MG63 (cell line): Measurements from ENCODE around the gene PRR23E. TPM values are rescaled to one million over a fixed set of nuclear protein-coding genes. Genes with fewer than 3 reads are reported as not detected.

Experiments
- DNase-seq: peaks from one replicate; pipeline ENCODE4 v3.0.0-alpha.2; 2020
- H3K27me3 ChIP-seq: fragments of 250-450 bp; sonication (Bioruptor Pico); 2 replicates; pipeline ENCODE4 v1.5.1; 2020; ENCODE audit warnings: mild to moderate bottlenecking, moderate library complexity
- H3K36me3 ChIP-seq: fragments of 250-450 bp; sonication (Bioruptor Pico); 2 replicates; pipeline ENCODE4 v1.5.1; 2020; ENCODE audit warnings: mild to moderate bottlenecking, moderate library complexity
- H3K4me3 ChIP-seq: fragments of 250-450 bp; sonication (Bioruptor Pico); 2 replicates; pipeline ENCODE4 v1.5.1; 2020; ENCODE audit warnings: mild to moderate bottlenecking, moderate library complexity
- H3K9me3 ChIP-seq: fragments of 250-450 bp; sonication (Bioruptor Pico); 2 replicates; pipeline ENCODE4 v1.5.1; 2020; ENCODE audit warnings: mild to moderate bottlenecking, moderate library complexity
- total RNA-seq: library from RNA; depleted of rRNA; stranded (reverse); fragments of >200 nt; shearing (Covaris generic); gene quantifications from 2 replicates; pipeline ENCODE4 v1.2.3, GENCODE V29; 2014; ENCODE audit warnings: low replicate concordance; rRNA removed

Gene PRR23E
- total RNA-seq: not detected in 2 replicates

- peaks cover 3% of the 10 kb centered on the region; the same call in 1 of the 2 replicates for H3K9me3 ChIP-seq
- H3K36me3 ChIP-seq: no peaks in the 10 kb centered on the region
- H3K4me3 ChIP-seq: no peak within 1 kb of the TSS
- DNase-seq: no peak
- H3K27me3 ChIP-seq: no peaks in the 10 kb centered on the region
Measured at GRCh38 chr3:127192576-127193232, at the start of gene PRR23E. TSS of gene PRR23E (plus strand) at chr3:127193131. CDS start at chr3:127196686, 3,555 bp downstream.

GRCh38 chr3:127143172-127143571 lies 49.8 kb upstream of the PRR23E start:
- no peaks in the 10 kb centered on the region for H3K9me3 ChIP-seq
- H3K36me3 ChIP-seq: no peaks in the 10 kb centered on the region
- no peak overlapping the region for H3K4me3 ChIP-seq
- DNase-seq: no peak
- H3K27me3 ChIP-seq: no peaks in the 10 kb centered on the region

GRCh38 chr3:127144631-127145030 lies 48.3 kb upstream of the PRR23E start:
- DNase-seq: no peak
- Histone ChIP-seq H3K27me3 (no peaks in the 10 kb centered on the region), H3K4me3 (no peak overlapping the region), H3K9me3 (no peaks in the 10 kb centered on the region), H3K36me3 (no peaks in the 10 kb centered on the region)

- H3K4me3 ChIP-seq: no peak overlapping the region
Measured at GRCh38 chr3:127145266-127145665, 47.7 kb upstream of the PRR23E start.

GRCh38 chr3:127147291-127147885 lies 45.5 kb upstream of the PRR23E start:
- no peaks in the 10 kb centered on the region for H3K27me3 ChIP-seq
- no peaks in the 10 kb centered on the region for H3K36me3 ChIP-seq
- no peaks in the 10 kb centered on the region for H3K9me3 ChIP-seq
- no peak overlapping the region for H3K4me3 ChIP-seq
- no peak for DNase-seq

More at GRCh38 chr3:127145266-127145665, 47.7 kb upstream of the PRR23E start:
- Histone ChIP-seq H3K9me3 (no peaks in the 10 kb centered on the region), H3K27me3 (no peaks in the 10 kb centered on the region), H3K36me3 (no peaks in the 10 kb centered on the region)
- no peak for DNase-seq

GRCh38 chr3:127149621-127150310 lies 43.2 kb upstream of the PRR23E start:
- Histone ChIP-seq H3K9me3 (no peaks in the 10 kb centered on the region), H3K4me3 (no peak overlapping the region), H3K27me3 (no peaks in the 10 kb centered on the region), H3K36me3 (no peaks in the 10 kb centered on the region)
- DNase-seq: no peak

GRCh38 chr3:127150513-127151250 lies 42.2 kb upstream of the PRR23E start:
- Histone ChIP-seq H3K9me3 (0 out of 2 replicates have a peak, but pooled peaks cover 2% of the 10 kb centered on the region), H3K4me3 (no peak overlapping the region), H3K27me3 (no peaks in the 10 kb centered on the region), H3K36me3 (no peaks in the 10 kb centered on the region)
- no peak for DNase-seq

- Histone ChIP-seq H3K4me3 (no peak overlapping the region), H3K27me3 (no peaks in the 10 kb centered on the region), H3K36me3 (no peaks in the 10 kb centered on the region), H3K9me3 (0 out of 2 replicates have a peak, but pooled peaks cover 2% of the 10 kb centered on the region)
- no peak for DNase-seq
Measured at GRCh38 chr3:127151251-127151564, 41.7 kb upstream of the PRR23E start.

- Histone ChIP-seq H3K4me3 (no peak overlapping the region), H3K27me3 (no peaks in the 10 kb centered on the region), H3K36me3 (no peaks in the 10 kb centered on the region), H3K9me3 (0 out of 2 replicates have a peak, but pooled peaks cover 2% of the 10 kb centered on the region)
- DNase-seq: peak; percentile 56
Measured at GRCh38 chr3:127151992-127152650, 40.8 kb upstream of the PRR23E start.

GRCh38 chr3:127152684-127153505 lies 40.0 kb upstream of the PRR23E start:
- 0 out of 2 replicates have a peak, but pooled peaks cover 2% of the 10 kb centered on the region for H3K9me3 ChIP-seq
- no peaks in the 10 kb centered on the region for H3K27me3 ChIP-seq
- no peak for DNase-seq
- no peak overlapping the region for H3K4me3 ChIP-seq
- no peaks in the 10 kb centered on the region for H3K36me3 ChIP-seq

- Histone ChIP-seq H3K9me3 (0 out of 2 replicates have a peak, but pooled peaks cover 2% of the 10 kb centered on the region), H3K36me3 (no peaks in the 10 kb centered on the region), H3K27me3 (no peaks in the 10 kb centered on the region), H3K4me3 (no peak overlapping the region)
- no peak for DNase-seq
Measured at GRCh38 chr3:127153506-127153815, 39.5 kb upstream of the PRR23E start.

GRCh38 chr3:127156338-127157050 lies 36.4 kb upstream of the PRR23E start:
- DNase-seq: no peak
- no peak overlapping the region for H3K4me3 ChIP-seq
- H3K9me3 ChIP-seq: 0 out of 2 replicates have a peak, but pooled peaks cover 2% of the 10 kb centered on the region
- no peaks in the 10 kb centered on the region for H3K36me3 ChIP-seq
- no peaks in the 10 kb centered on the region for H3K27me3 ChIP-seq

GRCh38 chr3:127157171-127157828 lies 35.6 kb upstream of the PRR23E start:
- Histone ChIP-seq H3K4me3 (no peak overlapping the region), H3K27me3 (no peaks in the 10 kb centered on the region), H3K9me3 (0 out of 2 replicates have a peak, but pooled peaks cover 4% of the 10 kb centered on the region), H3K36me3 (no peaks in the 10 kb centered on the region)
- no peak for DNase-seq

- H3K27me3 ChIP-seq: no peaks in the 10 kb centered on the region
- 0 out of 2 replicates have a peak, but pooled peaks cover 4% of the 10 kb centered on the region for H3K9me3 ChIP-seq
- peak; percentile 43 for DNase-seq
- no peaks in the 10 kb centered on the region for H3K36me3 ChIP-seq
- H3K4me3 ChIP-seq: no peak overlapping the region
Measured at GRCh38 chr3:127158614-127159229, 34.2 kb upstream of the PRR23E start.
